MCF 10A (cell line): Measurements from ENCODE around the gene TOMM7. TPM values are rescaled to one million over a fixed set of nuclear protein-coding genes. Genes with fewer than 3 reads are reported as not detected.

Experiments used
- BruUV-seq: library from RNA; stranded (reverse); fragments of 400-500 nt; replicated peaks from 2 replicates; lab custom pipeline; 2021; lab: Mats Ljungman, UMichigan
- CTCF ChIA-PET: fragments of 300-600 bp; sonication (Branson Sonifier 250); formaldehyde crosslinking; extraction: SDS; loops from one replicate; lab custom pipeline; 2021; ENCODE audit warnings: antibody characterized with exemption, inconsistent platforms; lab: Yijun Ruan, JAX
- POLR2A ChIA-PET: fragments of 300-600, 350-650 bp; sonication (Branson Sonifier 250); formaldehyde crosslinking; extraction: SDS; loops from one replicate; lab custom pipeline; 2020; ENCODE audit warnings: antibody characterized with exemption, inconsistent platforms; lab: Yijun Ruan, JAX
- DNase-seq: peaks from one replicate; pipeline ENCODE4 v3.0.0-alpha.2; 2018; ENCODE audit not compliant: unreplicated experiment
- H3K27ac Mint-ChIP-seq: one replicate; pipeline ENCODE4 v1.8.0; 2022; ENCODE audit warnings: mild to moderate bottlenecking, low read depth, mixed read lengths; ENCODE audit not compliant: unreplicated experiment
- H3K27me3 Mint-ChIP-seq: one replicate; pipeline ENCODE4 v1.8.0; 2022; ENCODE audit warnings: mixed read lengths; ENCODE audit not compliant: insufficient read depth, unreplicated experiment
- H3K36me3 Mint-ChIP-seq: one replicate; pipeline ENCODE4 v1.8.0; 2022; ENCODE audit warnings: mild to moderate bottlenecking, moderate library complexity, mixed read lengths; ENCODE audit not compliant: insufficient read depth, unreplicated experiment
- H3K4me1 Mint-ChIP-seq: one replicate; pipeline ENCODE4 v1.8.0; 2022; ENCODE audit warnings: mixed read lengths; ENCODE audit not compliant: insufficient read depth, unreplicated experiment
- H3K4me3 Mint-ChIP-seq: one replicate; pipeline ENCODE4 v1.8.0; 2022; ENCODE audit warnings: mild to moderate bottlenecking, moderate library complexity, mixed read lengths; ENCODE audit not compliant: unreplicated experiment
- H3K9me3 Mint-ChIP-seq: one replicate; pipeline ENCODE4 v1.8.0; 2022; ENCODE audit warnings: mixed read lengths; ENCODE audit not compliant: unreplicated experiment
- CTCF ChIP-seq: fragments of 200-600 bp; IDR thresholded peaks from one replicate; pipeline ENCODE4 v1.8.0; 2022; ENCODE audit warnings: antibody characterized with exemption, mild to moderate bottlenecking; ENCODE audit not compliant: unreplicated experiment
- intact Hi-C: fragments of 100-400 bp; cut with micrococcal nuclease; formaldehyde crosslinking; loops from 2 replicates; pipeline ENCODE4 v1.14.1; 2022
- total RNA-seq: library from RNA; stranded (reverse); gene quantifications from 2 replicates; pipeline ENCODE4 v1.2.3, GENCODE V29; 2022

The TOMM7 gene
- total RNA-seq, 1 experiment from 2014 or later, result 376 TPM

- BruUV-seq, result no TSS peak
- Mint-ChIP-seq H3K27ac (no peak overlapping the region), H3K27me3 (no peaks in the 10 kb centered on the region), H3K9me3 (no peaks in the 10 kb centered on the region), H3K4me1 (no peaks in the 10 kb centered on the region), H3K4me3 (no peak overlapping the region), H3K36me3 (peaks cover 13% of the 10 kb centered on the region)
- POLR2A ChIA-PET, result interaction anchor here (1.1 kb wide), 1 partner anchor 8 kb away, joined by 3 read pairs; no protein-coding TSS in a partner anchor
- no peak for TF ChIP-seq CTCF
- CTCF ChIA-PET, result interaction anchor here (0.6 to 1.7 kb wide), 3 partner anchors 186 to 311 kb away, joined by 3 to 6 read pairs (median 4); no protein-coding TSS in a partner anchor
- intact Hi-C loops, result no loop called here
- DNase-seq, result no peak
Measured at GRCh38 chr7:22868509-22868908, 45.9 kb upstream of the TOMM7 start.

GRCh38 chr7:22867589-22867988, 44.9 kb upstream of the TOMM7 start:
- Mint-ChIP-seq H3K9me3 (no peaks in the 10 kb centered on the region), H3K4me3 (no peak overlapping the region), H3K27me3 (no peaks in the 10 kb centered on the region), H3K36me3 (peaks cover 21% of the 10 kb centered on the region), H3K27ac (peak overlapping the region; percentile 75), H3K4me1 (no peaks in the 10 kb centered on the region)
- ChIA-PET POLR2A (interaction anchor here (0.7 kb wide), 1 partner anchor 12 kb away, joined by 3 read pairs; no protein-coding TSS in a partner anchor), CTCF (interaction anchor here (0.5 to 1.7 kb wide), 4 partner anchors 101 to 379 kb away, joined by 3 to 6 read pairs (median 3); partner anchors contain the start of gene GPNMB)
- no peak for TF ChIP-seq CTCF
- BruUV-seq, result no TSS peak
- no peak for DNase-seq
- intact Hi-C loops, result no loop called here

DNA sequence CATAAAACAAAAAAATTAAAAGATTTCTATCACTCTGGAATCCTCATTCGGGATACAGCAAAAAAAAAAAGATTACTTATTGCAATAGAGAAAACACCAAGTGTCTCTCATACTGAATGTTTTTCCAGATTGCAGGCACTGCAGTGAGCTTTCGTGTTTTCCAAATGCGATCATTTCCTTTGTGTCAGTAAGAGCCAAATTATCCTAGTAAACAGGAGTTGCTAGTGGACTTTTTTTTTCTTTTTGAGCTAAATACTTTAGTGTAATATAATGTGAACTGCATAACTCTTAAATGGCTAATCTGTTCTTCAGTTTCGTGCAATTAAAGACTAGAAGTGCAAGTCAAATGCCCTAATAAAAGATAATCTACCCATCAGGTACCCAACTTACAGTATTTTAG, 44.4 kb upstream of the TOMM7 start:
- no peak for DNase-seq
- Mint-ChIP-seq H3K9me3 (no peaks in the 10 kb centered on the region), H3K4me1 (no peaks in the 10 kb centered on the region), H3K36me3 (peaks cover 26% of the 10 kb centered on the region), H3K4me3 (no peak overlapping the region), H3K27ac (peak overlapping the region; percentile 75), H3K27me3 (no peaks in the 10 kb centered on the region)
- CTCF ChIA-PET, result interaction anchor here (0.6 kb wide), 3 partner anchors 100 to 380 kb away, joined by 3 to 4 read pairs (median 3); partner anchors contain the start of gene GPNMB
- intact Hi-C loops, result no loop called here
- POLR2A ChIA-PET, result interaction anchor here (0.6 to 0.7 kb wide), 2 partner anchors 11 to 44 kb away, joined by 3 to 5 read pairs; partner anchors contain the start of gene TOMM7
- TF ChIP-seq CTCF, result no peak
- no TSS peak for BruUV-seq

DNA sequence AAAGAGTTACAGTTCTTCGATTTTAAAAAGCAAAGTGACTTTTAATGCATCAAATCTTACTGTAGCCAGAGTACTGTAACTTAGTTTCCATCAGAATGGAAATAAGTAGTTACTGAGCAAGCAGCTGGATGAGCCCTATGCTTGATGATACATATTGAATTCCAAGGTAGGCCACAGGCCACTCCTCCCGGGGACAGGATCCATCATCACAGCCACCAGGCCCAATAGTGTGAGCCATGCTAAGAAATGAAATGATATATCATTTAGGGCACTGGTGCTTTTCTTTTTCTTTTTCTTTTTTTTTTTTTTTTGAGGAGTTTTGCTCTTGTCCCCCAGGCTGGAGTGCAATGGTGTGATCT, 42.9 kb upstream of the TOMM7 start:
- ChIA-PET CTCF (no interaction called here), POLR2A (interaction anchor here (0.5 to 0.7 kb wide), 2 partner anchors 10 to 208 kb away, joined by 3 read pairs; no protein-coding TSS in a partner anchor)
- intact Hi-C loops, result no loop called here
- Mint-ChIP-seq H3K4me3 (no peak overlapping the region), H3K36me3 (peaks cover 32% of the 10 kb centered on the region), H3K4me1 (no peaks in the 10 kb centered on the region), H3K9me3 (no peaks in the 10 kb centered on the region), H3K27ac (no peak overlapping the region), H3K27me3 (no peaks in the 10 kb centered on the region)
- no peak for TF ChIP-seq CTCF
- BruUV-seq, result no TSS peak
- no peak for DNase-seq
